Measurements from ENCODE around the gene KCNQ4.

KCNQ4 gene

DNA sequence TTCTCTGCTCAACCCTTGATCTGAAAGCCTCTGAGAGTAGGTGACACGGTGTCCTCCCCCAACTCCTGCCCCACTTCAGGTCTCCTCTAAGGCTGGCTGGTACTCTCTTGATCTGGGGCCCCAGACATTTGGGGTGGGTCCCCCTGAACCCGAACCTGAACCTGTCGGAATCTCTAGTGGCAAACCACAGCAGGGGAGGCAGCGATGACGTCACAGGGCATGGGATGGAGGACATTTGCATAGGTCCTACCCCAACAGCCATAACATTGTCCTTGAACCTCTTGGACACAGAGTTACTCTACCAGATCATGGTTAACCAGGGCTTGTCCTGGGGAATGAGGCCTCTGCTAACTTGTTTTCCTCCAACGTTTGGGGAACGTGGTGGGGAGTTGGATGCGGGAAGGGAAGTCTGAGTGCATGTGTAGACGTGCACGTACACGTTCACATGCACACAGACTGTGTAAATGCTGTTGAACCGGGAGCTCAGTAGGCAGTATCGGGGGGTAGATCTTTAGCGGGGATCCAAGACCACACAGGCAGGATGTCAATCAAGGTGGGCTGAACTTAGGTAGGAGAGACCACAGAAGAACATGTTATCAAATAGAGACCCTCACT is 46.2 kb downstream of the KCNQ4 start:
- DNase-seq (ENCODE audit: low read depth): no peak
- no peak overlapping the region for H3K4me3 ChIP-seq (ENCODE audit: low read length)
- TF ChIP-seq, protein P1, sequence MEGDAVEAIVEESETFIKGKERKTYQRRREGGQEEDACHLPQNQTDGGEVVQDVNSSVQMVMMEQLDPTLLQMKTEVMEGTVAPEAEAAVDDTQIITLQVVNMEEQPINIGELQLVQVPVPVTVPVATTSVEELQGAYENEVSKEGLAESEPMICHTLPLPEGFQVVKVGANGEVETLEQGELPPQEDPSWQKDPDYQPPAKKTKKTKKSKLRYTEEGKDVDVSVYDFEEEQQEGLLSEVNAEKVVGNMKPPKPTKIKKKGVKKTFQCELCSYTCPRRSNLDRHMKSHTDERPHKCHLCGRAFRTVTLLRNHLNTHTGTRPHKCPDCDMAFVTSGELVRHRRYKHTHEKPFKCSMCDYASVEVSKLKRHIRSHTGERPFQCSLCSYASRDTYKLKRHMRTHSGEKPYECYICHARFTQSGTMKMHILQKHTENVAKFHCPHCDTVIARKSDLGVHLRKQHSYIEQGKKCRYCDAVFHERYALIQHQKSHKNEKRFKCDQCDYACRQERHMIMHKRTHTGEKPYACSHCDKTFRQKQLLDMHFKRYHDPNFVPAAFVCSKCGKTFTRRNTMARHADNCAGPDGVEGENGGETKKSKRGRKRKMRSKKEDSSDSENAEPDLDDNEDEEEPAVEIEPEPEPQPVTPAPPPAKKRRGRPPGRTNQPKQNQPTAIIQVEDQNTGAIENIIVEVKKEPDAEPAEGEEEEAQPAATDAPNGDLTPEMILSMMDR (conservative IDR thresholded peaks at IDR 0.05; ENCODE audit: low read length): no peak

DNA sequence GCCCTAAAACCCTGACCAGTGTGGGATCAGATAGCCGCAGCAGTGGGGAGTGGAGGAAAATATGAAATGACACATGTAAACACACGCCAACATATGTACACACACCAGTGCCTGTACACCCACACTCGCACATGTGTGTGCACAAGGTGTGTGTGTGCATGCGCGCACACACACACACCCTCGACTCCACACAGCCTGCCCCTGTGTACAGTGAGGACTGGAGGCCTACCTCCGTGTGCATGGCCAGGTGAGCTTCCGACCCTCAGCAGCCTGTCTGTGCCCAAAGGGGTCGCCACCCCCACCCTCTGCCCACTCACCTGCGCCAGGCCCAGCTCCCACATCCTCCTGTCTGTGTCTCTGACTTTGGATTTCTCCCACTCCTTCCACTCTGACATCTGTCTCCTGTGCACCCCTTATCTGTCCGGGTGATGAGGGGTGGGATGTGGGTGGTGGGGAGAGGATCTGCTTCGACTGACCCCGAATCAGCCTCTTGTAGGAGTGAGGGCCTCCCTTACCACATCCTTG is 46.9 kb downstream of the KCNQ4 start:
- TF ChIP-seq, protein P1 (conservative IDR thresholded peaks at IDR 0.05; ENCODE audit: low read length): no peak
- no peak overlapping the region for H3K4me3 ChIP-seq (ENCODE audit: low read length)
- DNase-seq (ENCODE audit: low read depth): no peak

DNA sequence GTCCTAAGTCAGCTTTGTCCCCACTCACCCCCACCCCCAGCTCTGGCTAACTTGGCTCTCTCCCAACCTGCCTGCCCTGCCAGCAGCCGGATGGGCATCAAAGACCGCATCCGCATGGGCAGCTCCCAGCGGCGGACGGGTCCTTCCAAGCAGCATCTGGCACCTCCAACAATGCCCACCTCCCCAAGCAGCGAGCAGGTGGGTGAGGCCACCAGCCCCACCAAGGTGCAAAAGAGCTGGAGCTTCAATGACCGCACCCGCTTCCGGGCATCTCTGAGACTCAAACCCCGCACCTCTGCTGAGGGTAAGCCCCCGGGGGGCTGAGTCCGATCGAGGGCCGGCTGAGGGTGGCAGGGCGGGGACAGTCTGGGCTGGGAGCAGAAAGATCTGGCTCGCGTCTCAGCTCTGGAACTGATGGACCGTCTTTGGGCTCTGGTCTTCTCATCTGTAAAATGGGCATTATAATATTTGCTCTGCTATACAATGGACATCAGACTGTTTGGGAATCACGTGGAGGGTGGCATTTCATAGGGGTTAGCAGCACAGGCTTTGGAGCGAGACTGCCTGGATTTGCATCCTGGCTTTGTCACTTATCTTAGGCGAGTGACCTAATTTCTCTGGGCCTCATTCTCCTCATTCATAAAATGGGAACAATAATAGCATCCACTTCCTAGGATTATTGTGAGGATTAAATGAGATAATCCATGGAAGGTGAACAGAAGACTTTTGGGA is 47.6 kb downstream of the KCNQ4 start:
- DNase-seq (ENCODE audit: low read depth): no peak
- TF ChIP-seq, protein P1 (conservative IDR thresholded peaks at IDR 0.05; ENCODE audit: low read length): no peak
- H3K4me3 ChIP-seq (ENCODE audit: low read length): no peak overlapping the region

DNA sequence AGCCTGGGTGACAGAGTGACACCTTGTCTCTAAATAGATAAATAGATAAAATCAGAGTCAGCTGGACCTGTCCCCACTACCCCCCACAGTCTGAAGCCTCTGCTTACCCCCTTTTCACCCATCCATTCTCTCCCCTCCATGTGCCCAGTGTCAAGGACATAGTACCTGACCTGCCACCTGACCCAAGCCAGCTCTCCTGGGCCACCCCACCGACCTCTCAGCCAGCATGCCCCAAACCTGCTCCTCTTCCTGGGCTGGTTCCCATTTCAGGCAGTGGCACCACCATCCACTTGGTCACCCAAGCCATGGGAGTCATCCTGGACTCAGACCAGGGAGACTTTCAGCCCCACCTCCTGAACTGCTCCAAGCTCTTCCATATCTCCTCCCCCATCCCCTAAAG is 50.4 kb downstream of the KCNQ4 start:
- no peak for DNase-seq (ENCODE audit: low read depth)
- H3K4me3 ChIP-seq (ENCODE audit: low read length): no peak overlapping the region
- TF ChIP-seq, protein P1 (conservative IDR thresholded peaks at IDR 0.05; ENCODE audit: low read length): no peak

DNA sequence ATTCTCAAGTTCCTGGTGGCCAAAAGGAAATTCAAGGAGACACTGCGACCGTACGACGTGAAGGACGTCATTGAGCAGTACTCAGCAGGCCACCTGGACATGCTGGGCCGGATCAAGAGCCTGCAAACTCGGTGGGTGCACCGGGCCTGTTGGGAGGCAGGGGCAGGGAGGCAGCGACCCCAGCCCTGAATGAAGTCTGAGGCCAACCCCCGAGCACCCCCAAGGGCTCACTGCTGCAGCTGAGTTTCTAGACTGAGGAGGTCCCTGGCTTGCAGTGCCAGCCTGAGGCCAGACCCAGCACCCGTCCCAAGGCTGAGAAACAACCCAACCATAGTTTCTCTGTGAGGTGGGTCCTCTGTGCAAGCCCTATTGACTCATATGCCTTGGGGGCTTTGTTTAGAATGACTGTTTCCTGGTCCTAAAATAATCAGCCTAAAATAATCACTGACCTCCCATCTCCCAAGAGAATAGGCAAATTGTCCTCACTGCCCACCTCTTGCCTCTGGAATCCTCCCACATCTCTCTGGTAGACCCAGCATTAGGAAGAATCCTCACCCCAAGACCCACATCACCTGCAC is 51.5 kb downstream of the KCNQ4 start:
- TF ChIP-seq, protein P1 (conservative IDR thresholded peaks at IDR 0.05; ENCODE audit: low read length): no peak

DNA sequence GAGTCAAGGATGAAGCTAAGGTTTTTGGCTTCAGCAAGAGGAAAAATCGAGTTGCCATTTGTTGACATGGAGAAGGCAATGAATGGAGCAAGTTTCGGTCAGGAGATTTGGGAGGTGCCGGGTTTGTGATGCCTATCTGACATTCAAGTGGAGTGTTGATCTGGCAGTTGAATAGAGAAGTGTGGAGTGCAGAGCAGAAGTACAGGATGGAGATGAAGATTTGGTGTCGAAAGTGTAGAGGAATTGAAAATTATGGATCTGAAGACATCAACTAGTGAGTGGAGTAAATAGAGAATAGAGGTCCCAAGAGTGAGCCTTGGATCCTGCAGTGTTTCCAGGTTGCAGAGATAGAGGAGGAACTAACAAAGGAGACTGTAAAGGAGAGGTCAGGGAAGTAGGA is 52.7 kb downstream of the KCNQ4 start:
- no peak overlapping the region for H3K4me3 ChIP-seq (ENCODE audit: low read length)
- TF ChIP-seq, protein P1 (conservative IDR thresholded peaks at IDR 0.05; ENCODE audit: low read length): no peak
- DNase-seq (ENCODE audit: low read depth): no peak

More for the DNA sequence above, 51.5 kb downstream of the KCNQ4 start:
- no peak for DNase-seq (ENCODE audit: low read depth)
- H3K4me3 ChIP-seq (ENCODE audit: low read length): no peak overlapping the region
